Islet of Langerhans (tissue), 1 donor: ENCODE measurements around the gene PTRHD1.
A peak's percentile ranks its signal among the peaks of the same experiment; 100 is the strongest.

Experiments
- FAIRE-seq: peaks from one replicate; lab custom pipeline; 2011; peaks lifted over from hg19 to GRCh38; lab: Jason Lieb, UNC

PTRHD1 gene

GRCh38 chr2:24756789-24757188 is 36.4 kb downstream of the PTRHD1 start:
- FAIRE-seq, result peak; percentile 9

GRCh38 chr2:24754985-24755705 is 38.0 kb downstream of the PTRHD1 start:
- FAIRE-seq, result no peak

GRCh38 chr2:24749069-24749691 is 44.0 kb downstream of the PTRHD1 start:
- no peak for FAIRE-seq

- FAIRE-seq, result no peak
These were observed 45.9 kb downstream of the PTRHD1 start for GRCh38 chr2:24747299-24747698.

- no peak for FAIRE-seq
These were observed 47.4 kb downstream of the PTRHD1 start for GRCh38 chr2:24745825-24746224.

- no peak for FAIRE-seq
These were observed 48.8 kb downstream of the PTRHD1 start for GRCh38 chr2:24744356-24744755.

GRCh38 chr2:24743924-24744323 is 49.3 kb downstream of the PTRHD1 start:
- no peak for FAIRE-seq

- no peak for FAIRE-seq
These were observed 50.5 kb downstream of the PTRHD1 start for GRCh38 chr2:24742730-24743129.

- no peak for FAIRE-seq
These were observed 53.0 kb downstream of the PTRHD1 start for GRCh38 chr2:24740142-24740541.
